Mesenchymal stem cell (in vitro differentiated cells and primary cell): ENCODE data around the gene MKRN3. TPM values are rescaled to one million over a fixed set of nuclear protein-coding genes. Genes with fewer than 3 reads are reported as not detected.

Source experiments
- small RNA-seq: library from polyadenylated mRNA; stranded (forward); fragments of <200 nt; extraction: miRNeasy Mini kit (QIAGEN cat#:217004); gene quantifications from one replicate; pipeline ENCODE3, GENCODE V24; 2013; ENCODE audit warnings: low read depth

MKRN3 gene

Small RNA genes lying within 50 kb of the gene (small RNA-seq; reads per million reads assigned to genes)
- not detected for gene MIR4508
